Measurements from ENCODE around the gene NARS2. TPM values are rescaled to one million over a fixed set of nuclear protein-coding genes. Genes with fewer than 3 reads are reported as not detected.

NARS2 gene
- total RNA-seq, 1 donor from 2014 or later: 28.2 TPM

DNA sequence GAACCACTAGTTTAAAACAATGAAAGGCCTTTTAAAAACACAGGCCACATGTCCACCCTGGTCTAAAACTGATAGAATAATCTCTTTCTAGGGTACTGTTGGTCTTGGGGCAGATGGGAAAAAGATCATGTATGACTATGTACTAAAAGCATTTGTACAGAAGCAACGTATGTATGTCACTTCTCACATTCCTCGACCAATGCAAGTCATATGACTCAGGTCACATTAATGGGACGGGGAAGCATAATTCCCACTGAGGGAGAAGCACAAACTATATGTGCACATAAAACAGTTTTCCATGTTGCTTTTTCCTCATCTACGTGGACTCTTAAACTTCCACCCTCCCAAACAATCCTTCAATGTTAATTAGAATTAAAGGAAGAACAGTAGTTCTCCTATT lies 124.8 kb downstream of the NARS2 start:
- H3K36me3 Mint-ChIP-seq (ENCODE audit: low read depth): peaks cover 5% of the 10 kb centered on the region
- H3K9me3 Mint-ChIP-seq: no peaks in the 10 kb centered on the region
- H3K4me1 Mint-ChIP-seq: no peaks in the 10 kb centered on the region
- H3K4me3 Mint-ChIP-seq: no peak overlapping the region
- H3K27me3 Mint-ChIP-seq (ENCODE audit: low read depth): no peaks in the 10 kb centered on the region
- DNase-seq (ENCODE audit: low read depth, low spot score): no peak
- TF ChIP-seq, protein P1, sequence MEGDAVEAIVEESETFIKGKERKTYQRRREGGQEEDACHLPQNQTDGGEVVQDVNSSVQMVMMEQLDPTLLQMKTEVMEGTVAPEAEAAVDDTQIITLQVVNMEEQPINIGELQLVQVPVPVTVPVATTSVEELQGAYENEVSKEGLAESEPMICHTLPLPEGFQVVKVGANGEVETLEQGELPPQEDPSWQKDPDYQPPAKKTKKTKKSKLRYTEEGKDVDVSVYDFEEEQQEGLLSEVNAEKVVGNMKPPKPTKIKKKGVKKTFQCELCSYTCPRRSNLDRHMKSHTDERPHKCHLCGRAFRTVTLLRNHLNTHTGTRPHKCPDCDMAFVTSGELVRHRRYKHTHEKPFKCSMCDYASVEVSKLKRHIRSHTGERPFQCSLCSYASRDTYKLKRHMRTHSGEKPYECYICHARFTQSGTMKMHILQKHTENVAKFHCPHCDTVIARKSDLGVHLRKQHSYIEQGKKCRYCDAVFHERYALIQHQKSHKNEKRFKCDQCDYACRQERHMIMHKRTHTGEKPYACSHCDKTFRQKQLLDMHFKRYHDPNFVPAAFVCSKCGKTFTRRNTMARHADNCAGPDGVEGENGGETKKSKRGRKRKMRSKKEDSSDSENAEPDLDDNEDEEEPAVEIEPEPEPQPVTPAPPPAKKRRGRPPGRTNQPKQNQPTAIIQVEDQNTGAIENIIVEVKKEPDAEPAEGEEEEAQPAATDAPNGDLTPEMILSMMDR (conservative IDR thresholded peaks at IDR 0.05): no peak
- no peak overlapping the region for H3K27ac Mint-ChIP-seq (ENCODE audit: unreplicated experiment)

DNA sequence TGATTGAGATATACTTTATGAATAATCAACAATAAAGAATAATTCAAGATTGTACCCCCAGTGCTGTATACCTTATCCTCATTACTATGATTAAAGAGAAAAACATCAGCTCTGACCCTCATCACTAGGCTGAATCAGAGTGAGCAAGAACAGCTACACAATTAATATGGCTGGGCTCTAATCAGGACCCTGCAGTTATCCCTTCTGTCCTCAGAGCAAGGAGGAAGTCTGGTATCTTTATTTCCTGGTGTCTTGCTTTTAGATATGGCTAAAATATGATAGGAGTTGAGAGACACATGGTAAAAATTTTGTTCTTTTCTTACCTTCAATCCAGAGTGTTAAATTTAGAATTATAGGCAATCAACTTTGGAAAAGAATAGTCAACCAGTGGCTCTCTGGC lies 128.5 kb downstream of the NARS2 start:
- no peak for DNase-seq (ENCODE audit: low read depth, low spot score)
- no peak overlapping the region for H3K27ac Mint-ChIP-seq (ENCODE audit: unreplicated experiment)
- no peaks in the 10 kb centered on the region for H3K9me3 Mint-ChIP-seq
- peaks cover 9% of the 10 kb centered on the region for H3K36me3 Mint-ChIP-seq (ENCODE audit: low read depth)
- no peaks in the 10 kb centered on the region for H3K4me1 Mint-ChIP-seq
- no peaks in the 10 kb centered on the region for H3K27me3 Mint-ChIP-seq (ENCODE audit: low read depth)
- TF ChIP-seq, protein P1 (conservative IDR thresholded peaks at IDR 0.05): no peak
- no peak overlapping the region for H3K4me3 Mint-ChIP-seq

DNA sequence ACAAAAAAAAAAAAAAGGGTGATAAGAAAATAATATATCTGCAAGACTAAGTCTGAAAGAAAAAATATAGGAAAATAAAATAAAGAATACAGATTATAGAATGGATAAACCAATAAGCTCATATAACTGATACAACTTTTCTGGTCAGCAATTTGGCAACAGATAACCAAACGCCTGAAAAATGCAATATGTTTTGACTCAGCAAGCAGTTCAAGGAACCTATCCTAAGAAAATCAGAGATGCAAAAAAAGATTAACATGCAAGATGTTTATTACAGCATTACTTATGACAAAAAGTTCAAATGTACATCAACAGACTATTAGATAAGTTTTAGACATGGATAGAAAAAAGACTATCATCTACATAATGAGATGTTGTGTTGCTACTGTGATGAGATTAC lies 129.9 kb downstream of the NARS2 start:
- peaks cover 9% of the 10 kb centered on the region for H3K36me3 Mint-ChIP-seq (ENCODE audit: low read depth)
- H3K4me3 Mint-ChIP-seq: no peak overlapping the region
- TF ChIP-seq, protein P1 (conservative IDR thresholded peaks at IDR 0.05): no peak
- H3K4me1 Mint-ChIP-seq: peaks cover 6% of the 10 kb centered on the region
- H3K27ac Mint-ChIP-seq (ENCODE audit: unreplicated experiment): no peak overlapping the region
- H3K27me3 Mint-ChIP-seq (ENCODE audit: low read depth): no peaks in the 10 kb centered on the region
- no peak for DNase-seq (ENCODE audit: low read depth, low spot score)
- no peaks in the 10 kb centered on the region for H3K9me3 Mint-ChIP-seq

DNA sequence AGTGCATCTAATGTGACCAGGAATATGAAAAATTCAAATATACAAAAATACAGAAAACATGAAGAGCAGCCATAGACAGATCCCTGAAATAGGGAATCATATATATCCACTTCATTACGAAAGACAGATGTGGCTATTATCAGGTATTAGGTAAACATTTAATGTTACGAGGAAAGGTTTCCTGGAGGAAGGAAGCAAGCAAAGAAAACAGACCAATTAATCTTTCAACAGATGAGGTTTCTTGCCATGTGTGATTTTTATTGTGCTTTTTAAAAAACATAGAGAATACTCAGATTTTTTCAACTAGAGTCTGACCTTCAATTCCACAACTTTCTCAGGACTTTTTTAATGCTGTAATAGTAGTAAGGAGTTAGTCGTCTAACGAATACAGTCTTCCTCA lies 132.7 kb downstream of the NARS2 start:
- Mint-ChIP-seq H3K36me3 (ENCODE audit: low read depth) (peaks cover 9% of the 10 kb centered on the region), H3K27me3 (ENCODE audit: low read depth) (no peaks in the 10 kb centered on the region), H3K4me3 (no peak overlapping the region), H3K4me1 (peaks cover 6% of the 10 kb centered on the region), H3K9me3 (no peaks in the 10 kb centered on the region), H3K27ac (ENCODE audit: unreplicated experiment) (no peak overlapping the region)
- DNase-seq (ENCODE audit: low read depth, low spot score): no peak
- TF ChIP-seq, protein P1 (conservative IDR thresholded peaks at IDR 0.05): no peak

DNA sequence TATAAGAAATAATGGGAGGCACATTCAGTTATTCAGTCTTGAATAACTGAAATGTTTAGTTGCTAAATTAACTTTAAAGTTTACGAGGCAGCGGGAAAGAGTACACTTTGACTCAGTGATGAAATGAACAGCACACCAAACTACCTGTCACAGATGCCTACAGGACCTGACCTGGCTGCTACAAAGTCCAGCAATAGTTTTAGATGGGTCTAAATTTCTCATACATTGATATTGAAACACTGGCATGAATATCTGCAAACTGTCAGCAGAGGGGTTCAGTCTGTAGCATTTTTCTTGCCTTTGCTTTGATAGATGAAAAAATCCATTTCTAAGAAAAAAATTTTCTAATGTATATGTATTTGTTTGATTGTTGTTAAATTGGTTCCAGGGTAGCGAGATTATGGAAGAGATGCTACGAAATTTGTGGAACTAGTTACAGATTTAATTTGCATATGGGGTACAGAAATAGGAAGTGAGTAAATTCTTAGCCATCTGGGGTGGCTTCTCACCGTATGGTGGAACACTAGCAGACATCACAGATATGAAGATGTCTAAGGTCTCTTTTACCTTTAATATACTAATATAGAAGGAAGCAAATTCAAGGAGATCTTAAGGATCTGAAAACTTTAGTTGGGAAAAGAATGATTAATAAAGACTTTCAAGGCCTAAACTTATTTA lies 136.2 kb downstream of the NARS2 start:
- H3K4me1 Mint-ChIP-seq: peaks cover 6% of the 10 kb centered on the region
- H3K27me3 Mint-ChIP-seq (ENCODE audit: low read depth): no peaks in the 10 kb centered on the region
- DNase-seq (ENCODE audit: low read depth, low spot score): no peak
- peaks cover 8% of the 10 kb centered on the region for H3K36me3 Mint-ChIP-seq (ENCODE audit: low read depth)
- no peak overlapping the region for H3K4me3 Mint-ChIP-seq
- TF ChIP-seq, protein P1 (conservative IDR thresholded peaks at IDR 0.05): no peak
- no peak overlapping the region for H3K27ac Mint-ChIP-seq (ENCODE audit: unreplicated experiment)
- H3K9me3 Mint-ChIP-seq: no peaks in the 10 kb centered on the region
